Omental fat pad (tissue), 4 donors: ENCODE results near the gene RMND5A. TPM values are rescaled to one million over a fixed set of nuclear protein-coding genes. Genes with fewer than 3 reads are reported as not detected.

Source experiments
- ATAC-seq: fragments of 150-250 bp; one replicate; pipeline ENCODE4 v1.9.1; 2016; ENCODE audit warnings: mild to moderate bottlenecking, moderate library complexity; ENCODE audit not compliant: low FRiP score
- DNase-seq: peaks from one replicate; pipeline ENCODE4 v3.0.0-alpha.2; 2019; ENCODE audit warnings: low spot score
- total RNA-seq, 4 donors: library from RNA; depleted of rRNA; stranded (reverse); fragments of >200 nt; gene quantifications; one replicate each; pipeline ENCODE4 v1.1.0, GENCODE V29; 2016
- TF ChIP-seq, protein P1 (sequence below), 3 donors: fragments of 450-650 bp; IDR thresholded peaks; one replicate each; pipeline ENCODE4 v1.5.1; 2016 to 2017; ENCODE audit warnings: antibody characterized with exemption in 3 of 3, mild to moderate bottlenecking in 3 of 3, moderate library complexity in 2 of 3

RMND5A gene
- total RNA-seq, 4 donors from 2014 or later = 30.6 to 55.6 (median 46.3) TPM

DNA sequence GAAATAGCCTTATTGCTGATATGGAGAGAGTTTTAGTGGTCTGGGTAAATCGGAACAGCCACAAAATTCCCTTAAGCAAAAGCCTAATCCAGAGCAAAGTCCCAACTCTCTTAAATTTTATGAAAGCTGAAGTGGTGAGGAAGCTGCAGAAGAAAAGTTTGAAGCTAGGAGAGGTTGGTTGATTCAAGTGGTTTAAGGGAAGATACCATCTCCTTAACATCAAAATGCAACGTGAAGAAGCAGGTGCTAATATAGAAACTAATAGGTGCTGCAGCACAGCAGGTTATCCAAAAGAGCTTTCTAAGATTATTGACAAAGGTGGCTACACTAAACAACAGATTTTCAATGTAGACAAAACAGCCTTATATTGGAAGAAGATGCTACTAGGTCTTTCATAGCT, 98.9 kb downstream of the RMND5A start:
- ATAC-seq (no peak), DNase-seq (no peak)
- TF ChIP-seq, protein P1, sequence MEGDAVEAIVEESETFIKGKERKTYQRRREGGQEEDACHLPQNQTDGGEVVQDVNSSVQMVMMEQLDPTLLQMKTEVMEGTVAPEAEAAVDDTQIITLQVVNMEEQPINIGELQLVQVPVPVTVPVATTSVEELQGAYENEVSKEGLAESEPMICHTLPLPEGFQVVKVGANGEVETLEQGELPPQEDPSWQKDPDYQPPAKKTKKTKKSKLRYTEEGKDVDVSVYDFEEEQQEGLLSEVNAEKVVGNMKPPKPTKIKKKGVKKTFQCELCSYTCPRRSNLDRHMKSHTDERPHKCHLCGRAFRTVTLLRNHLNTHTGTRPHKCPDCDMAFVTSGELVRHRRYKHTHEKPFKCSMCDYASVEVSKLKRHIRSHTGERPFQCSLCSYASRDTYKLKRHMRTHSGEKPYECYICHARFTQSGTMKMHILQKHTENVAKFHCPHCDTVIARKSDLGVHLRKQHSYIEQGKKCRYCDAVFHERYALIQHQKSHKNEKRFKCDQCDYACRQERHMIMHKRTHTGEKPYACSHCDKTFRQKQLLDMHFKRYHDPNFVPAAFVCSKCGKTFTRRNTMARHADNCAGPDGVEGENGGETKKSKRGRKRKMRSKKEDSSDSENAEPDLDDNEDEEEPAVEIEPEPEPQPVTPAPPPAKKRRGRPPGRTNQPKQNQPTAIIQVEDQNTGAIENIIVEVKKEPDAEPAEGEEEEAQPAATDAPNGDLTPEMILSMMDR (IDR thresholded peaks at IDR 0.05) = no peak

DNA sequence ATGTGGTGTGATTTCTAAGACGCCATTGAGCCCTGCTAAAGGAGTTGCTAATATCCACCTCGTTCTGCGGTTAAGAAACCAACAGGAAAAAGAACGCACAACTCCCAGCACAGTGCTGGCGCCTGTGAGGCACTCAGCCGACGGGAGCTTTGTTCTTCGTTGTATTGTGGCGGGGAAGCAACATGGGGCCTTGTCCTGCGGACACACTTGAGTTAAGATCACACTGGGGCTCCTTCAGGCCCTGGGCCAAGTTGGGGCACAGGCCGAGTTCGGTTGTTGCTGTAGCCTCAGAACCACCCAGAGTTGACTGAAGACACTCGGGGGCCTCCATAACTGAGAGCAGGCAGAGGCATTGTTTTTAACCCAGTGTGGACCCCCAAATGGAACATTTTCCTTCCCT, 101.2 kb downstream of the RMND5A start:
- DNase-seq (no peak), ATAC-seq (no peak)
- TF ChIP-seq, protein P1 (IDR thresholded peaks at IDR 0.05) = no peak

DNA sequence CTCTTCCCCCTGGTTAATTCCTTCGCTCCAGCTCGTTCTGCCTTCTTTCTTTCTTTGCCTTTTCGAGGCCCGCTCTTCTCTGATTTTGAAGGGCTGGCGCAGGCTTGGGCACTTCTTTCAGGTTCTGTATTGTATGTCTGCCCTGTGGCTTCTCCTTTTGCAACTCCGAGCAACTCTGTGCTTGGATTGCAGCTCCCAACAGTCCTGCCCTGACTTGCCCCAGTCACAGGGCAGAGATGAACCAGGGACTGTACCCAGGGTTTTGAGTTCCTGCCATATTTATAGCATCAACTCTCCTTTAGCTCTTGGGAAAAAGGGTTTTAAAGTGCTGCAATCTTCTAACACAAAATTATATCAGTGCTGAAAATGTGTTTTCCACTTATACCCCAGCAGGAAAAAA, 101.8 kb downstream of the RMND5A start:
- ATAC-seq = no peak
- TF ChIP-seq, protein P1 (IDR thresholded peaks at IDR 0.05) = no peak
- no peak for DNase-seq

DNA sequence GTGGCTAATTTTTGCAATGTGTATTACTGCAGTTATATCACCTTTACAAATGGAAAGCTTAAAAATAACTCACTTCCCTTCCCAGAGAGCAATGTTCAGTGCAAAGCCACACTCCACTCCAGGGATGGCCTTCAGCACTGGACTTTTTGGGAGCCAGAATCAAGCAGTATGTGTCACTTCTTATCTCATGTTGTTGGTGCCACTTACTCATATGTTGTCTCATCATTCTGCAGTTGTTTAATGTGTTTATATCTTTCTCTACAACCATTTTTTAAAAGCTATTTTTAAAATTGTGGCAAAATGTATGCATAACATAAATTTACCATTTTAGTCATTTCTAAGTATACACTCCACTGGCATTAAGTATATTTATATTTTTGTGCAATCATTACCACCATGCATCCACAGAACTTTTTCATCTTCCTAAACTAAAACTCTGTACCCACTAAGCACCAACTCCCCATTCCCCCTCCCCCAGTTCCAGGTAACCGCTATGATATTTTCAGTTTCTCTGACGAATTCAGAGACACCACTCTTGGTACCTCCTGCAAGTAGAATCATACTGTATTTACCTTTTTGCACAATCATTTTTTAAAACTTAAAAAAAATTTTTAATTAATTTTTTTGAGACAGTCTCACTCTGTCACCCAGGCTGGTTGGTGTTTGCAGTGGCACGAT, 102.7 kb downstream of the RMND5A start:
- no peak for ATAC-seq
- DNase-seq = no peak
- TF ChIP-seq, protein P1 (IDR thresholded peaks at IDR 0.05) = no peak

DNA sequence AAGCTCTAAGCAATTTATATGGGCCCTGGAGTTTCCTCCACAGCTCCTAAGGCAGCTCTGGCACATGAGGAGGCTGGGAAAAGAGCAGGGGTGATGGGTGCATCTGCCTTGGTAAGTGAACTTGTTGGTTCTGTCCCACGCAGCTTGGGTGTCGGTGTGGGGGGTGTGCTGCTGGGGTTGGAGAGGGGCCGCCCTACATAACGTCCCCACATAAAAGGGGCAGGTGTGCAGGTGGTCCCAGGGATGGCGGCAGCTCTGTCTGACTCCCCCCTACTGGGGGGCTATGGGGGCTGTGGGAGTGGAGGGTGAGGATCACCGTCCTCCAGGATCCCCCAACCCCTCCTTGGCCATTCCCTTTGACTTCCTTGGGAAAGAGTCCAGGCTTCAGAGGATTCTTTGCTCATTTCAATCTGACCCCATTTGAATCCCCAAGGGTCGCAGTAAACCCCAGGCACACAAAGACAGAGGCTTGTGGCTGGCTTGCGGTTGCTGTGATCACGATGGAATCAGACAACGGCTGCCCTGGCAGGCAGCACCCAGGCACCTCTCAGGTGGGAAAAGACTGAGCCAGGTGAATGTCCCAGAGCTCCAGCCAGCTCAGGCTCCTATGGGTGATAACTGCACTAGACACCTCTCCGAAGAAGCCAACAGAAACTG, 105.1 kb downstream of the RMND5A start:
- DNase-seq = no peak
- ATAC-seq = no peak
- TF ChIP-seq, protein P1 (IDR thresholded peaks at IDR 0.05) = no peak

DNA sequence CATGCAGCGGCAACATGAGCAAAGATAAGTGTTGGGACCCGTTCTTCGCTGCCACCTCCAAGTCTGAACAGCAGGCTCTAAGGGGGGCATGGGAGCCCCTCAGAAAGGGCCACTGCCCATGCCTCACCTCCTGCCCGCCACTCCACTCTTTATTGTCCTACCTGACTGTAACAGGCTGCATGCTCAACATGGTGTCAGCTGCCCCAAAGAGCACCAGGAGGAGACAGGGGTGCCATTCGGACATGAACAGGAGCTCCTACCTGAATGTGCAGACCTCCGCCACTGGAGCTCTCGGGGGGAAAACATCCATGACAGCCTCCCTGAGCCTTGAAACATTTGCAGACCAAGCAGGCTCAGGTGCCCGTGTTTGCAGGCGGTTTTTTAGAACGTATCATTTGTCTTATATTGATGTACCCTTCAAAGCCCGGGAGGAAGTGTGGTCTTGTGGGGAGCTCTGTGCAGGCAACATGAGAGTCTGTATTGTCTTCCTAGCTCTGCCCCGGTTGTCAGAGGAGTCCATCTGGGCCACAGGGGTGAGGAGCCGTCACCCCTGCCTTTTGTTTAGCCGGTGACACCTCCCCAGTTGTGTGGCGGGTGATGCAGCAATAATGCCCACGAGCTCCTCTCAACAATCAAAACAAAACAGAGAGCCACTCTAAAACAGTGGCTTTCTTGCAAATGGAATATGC, 105.7 kb downstream of the RMND5A start:
- TF ChIP-seq, protein P1 (IDR thresholded peaks at IDR 0.05) = no peak
- no peak for ATAC-seq
- no peak for DNase-seq
